ENCODE results near the gene PTPRR.

Gene PTPRR

GRCh38 chr12:70783455-70783854, 137.1 kb downstream of the PTPRR start:
- no peak for TF ChIP-seq ZNF274 (IDR thresholded peaks at IDR 0.05; ENCODE audit: low read depth, low read length)

GRCh38 chr12:70779250-70779649, 141.3 kb downstream of the PTPRR start:
- no peak for TF ChIP-seq ZNF274 (IDR thresholded peaks at IDR 0.05; ENCODE audit: low read depth, low read length)
- H3K4me3 ChIP-seq (ENCODE audit: low read length) = no peak overlapping the region

More at GRCh38 chr12:70783455-70783854, 137.1 kb downstream of the PTPRR start:
- H3K4me3 ChIP-seq (ENCODE audit: low read length) = no peak overlapping the region

GRCh38 chr12:70774055-70774454, 146.5 kb downstream of the PTPRR start:
- H3K4me3 ChIP-seq (ENCODE audit: low read length) = no peak overlapping the region
- TF ChIP-seq ZNF274 (IDR thresholded peaks at IDR 0.05; ENCODE audit: low read depth, low read length) = no peak

- H3K4me3 ChIP-seq (ENCODE audit: low read length) = no peak overlapping the region
- no peak for TF ChIP-seq ZNF274 (IDR thresholded peaks at IDR 0.05; ENCODE audit: low read depth, low read length)
Measured at GRCh38 chr12:70772836-70773235, 147.7 kb downstream of the PTPRR start.

GRCh38 chr12:70771581-70771980, 149.0 kb downstream of the PTPRR start:
- no peak for TF ChIP-seq ZNF274 (IDR thresholded peaks at IDR 0.05; ENCODE audit: low read depth, low read length)
- H3K4me3 ChIP-seq (ENCODE audit: low read length) = no peak overlapping the region

- TF ChIP-seq ZNF274 (IDR thresholded peaks at IDR 0.05; ENCODE audit: low read depth, low read length) = no peak
- no peak overlapping the region for H3K4me3 ChIP-seq (ENCODE audit: low read length)
Measured at GRCh38 chr12:70763666-70764065, 156.9 kb downstream of the PTPRR start.

- H3K4me3 ChIP-seq (ENCODE audit: low read length) = no peak overlapping the region
- TF ChIP-seq ZNF274 (IDR thresholded peaks at IDR 0.05; ENCODE audit: low read depth, low read length) = no peak
Measured at GRCh38 chr12:70762000-70762399, 158.5 kb downstream of the PTPRR start.

GRCh38 chr12:70759161-70759918, 161.2 kb downstream of the PTPRR start:
- TF ChIP-seq ZNF274 (IDR thresholded peaks at IDR 0.05; ENCODE audit: low read depth, low read length) = no peak

GRCh38 chr12:70758494-70758845, 162.1 kb downstream of the PTPRR start:
- TF ChIP-seq ZNF274 (IDR thresholded peaks at IDR 0.05; ENCODE audit: low read depth, low read length) = no peak

More at GRCh38 chr12:70759161-70759918, 161.2 kb downstream of the PTPRR start:
- H3K4me3 ChIP-seq (ENCODE audit: low read length) = no peak overlapping the region

GRCh38 chr12:70757830-70758493, 162.6 kb downstream of the PTPRR start:
- H3K4me3 ChIP-seq (ENCODE audit: low read length) = no peak overlapping the region
- no peak for TF ChIP-seq ZNF274 (IDR thresholded peaks at IDR 0.05; ENCODE audit: low read depth, low read length)

More at GRCh38 chr12:70758494-70758845, 162.1 kb downstream of the PTPRR start:
- H3K4me3 ChIP-seq (ENCODE audit: low read length) = no peak overlapping the region

- H3K4me3 ChIP-seq (ENCODE audit: low read length) = no peak overlapping the region
- TF ChIP-seq ZNF274 (IDR thresholded peaks at IDR 0.05; ENCODE audit: low read depth, low read length) = no peak
Measured at GRCh38 chr12:70756791-70757190, 163.7 kb downstream of the PTPRR start.

- no peak for TF ChIP-seq ZNF274 (IDR thresholded peaks at IDR 0.05; ENCODE audit: low read depth, low read length)
- no peak overlapping the region for H3K4me3 ChIP-seq (ENCODE audit: low read length)
Measured at GRCh38 chr12:70756118-70756517, 164.4 kb downstream of the PTPRR start.

GRCh38 chr12:70754330-70754741, 166.2 kb downstream of the PTPRR start:
- no peak overlapping the region for H3K4me3 ChIP-seq (ENCODE audit: low read length)
- TF ChIP-seq ZNF274 (IDR thresholded peaks at IDR 0.05; ENCODE audit: low read depth, low read length) = no peak

- H3K4me3 ChIP-seq (ENCODE audit: low read length) = no peak overlapping the region
- no peak for TF ChIP-seq ZNF274 (IDR thresholded peaks at IDR 0.05; ENCODE audit: low read depth, low read length)
Measured at GRCh38 chr12:70752327-70752726, 168.2 kb downstream of the PTPRR start.

GRCh38 chr12:70749931-70750330, 170.6 kb downstream of the PTPRR start:
- no peak for TF ChIP-seq ZNF274 (IDR thresholded peaks at IDR 0.05; ENCODE audit: low read depth, low read length)

More at GRCh38 chr12:70749931-70750330, 170.6 kb downstream of the PTPRR start:
- no peak overlapping the region for H3K4me3 ChIP-seq (ENCODE audit: low read length)
